ENCODE measurements around the gene LRMDA. TPM values are rescaled to one million over a fixed set of nuclear protein-coding genes. Genes with fewer than 3 reads are reported as not detected.
A peak's percentile ranks its signal among the peaks of the same experiment; 100 is the strongest.

Gene LRMDA
- total and polyA plus RNA-seq, 2 of the 8 experiments (the other 6 are each of a cell fraction or from before 2014, with no cell fraction given): 0.86 to 2.8 TPM

- peak in 1 of 2 experiments; percentile 58 for DNase-seq (ENCODE audit: low read depth in 1 of 2, low spot score in 2 of 2)
- H2AFZ ChIP-seq (ENCODE audit: low read length): no peak overlapping the region
These were observed 26.4 kb upstream of the LRMDA start for GRCh38 chr10:75404815-75405597.

More at GRCh38 chr10:75404815-75405597, 26.4 kb upstream of the LRMDA start:
- Histone ChIP-seq H2BK12ac (ENCODE audit: low read depth, low read length) (no peak overlapping the region), H3K36me3 (ENCODE audit: control insufficient read depth in 2 of 4, insufficient read depth in 4 of 4, low read length in 3 of 4) (peaks cover 0 to 10% (median 0%) of the 10 kb centered on the region in 4 experiments; a peak in 1 of 8 replicates), H2BK20ac (ENCODE audit: low read length) (no peak overlapping the region), H3K27me3 (replicated peaks in 1 of 4; ENCODE audit: control insufficient read depth in 3 of 4, extremely low read depth in 1 of 4, insufficient read depth in 3 of 4, low read length in 3 of 4) (peaks cover 68 to 98% (median 88%) of the 10 kb centered on the region in 4 experiments), H3K18ac (ENCODE audit: extremely low read depth, low read length) (peak overlapping the region; percentile 32; the same call in 1 of the 2 replicates), H3K23ac (ENCODE audit: insufficient read length) (no peak overlapping the region), H3K14ac (ENCODE audit: insufficient read length) (no peak overlapping the region), H3K56ac (replicated peaks; ENCODE audit: insufficient read length, low read depth, low read length) (no peak overlapping the region), H4K20me1 (replicated peaks in 1 of 2; ENCODE audit: control insufficient read depth in 1 of 2, insufficient read depth in 2 of 2, low read length in 2 of 2) (peaks cover 21% of the 10 kb centered on the region in 2 experiments), H3K4ac (replicated peaks; ENCODE audit: insufficient read length, low read depth, low read length) (no peak overlapping the region), H3K4me1 (replicated peaks in 1 of 4; ENCODE audit: control insufficient read depth in 3 of 4, insufficient read depth in 4 of 4, low read length in 3 of 4) (peaks cover 8 to 35% (median 27%) of the 10 kb centered on the region in 4 experiments), H3K79me1 (ENCODE audit: low read depth, low read length) (no peaks in the 10 kb centered on the region), H4K8ac (ENCODE audit: extremely low read depth, insufficient read depth, low read length) (no peak overlapping the region), H2BK120ac (replicated peaks; ENCODE audit: low read depth, low read length) (no peak overlapping the region), H2AK5ac (ENCODE audit: low read depth, low read length) (no peak overlapping the region), H3K9ac (replicated peaks in 1 of 4; ENCODE audit: extremely low read depth in 1 of 4, low read depth in 3 of 4, low read length in 3 of 4) (no peak overlapping the region), H3K23me2 (ENCODE audit: low read depth, low read length) (peaks cover 27% of the 10 kb centered on the region), H3K4me2 (ENCODE audit: insufficient read depth in 1 of 2, low read depth in 2 of 2, low read length in 2 of 2) (peak overlapping the region; percentile 91 to 97), H4K5ac (ENCODE audit: insufficient read length, low read depth, low read length) (no peak overlapping the region), H3K27ac (ENCODE audit: low read depth, low read length) (no peak overlapping the region), H4K91ac (replicated peaks; ENCODE audit: insufficient read length, low read length) (no peak overlapping the region), H3K4me3 (ENCODE audit: extremely low read depth in 1 of 4, insufficient read depth in 2 of 4, low read depth in 3 of 4, low read length in 4 of 4) (peak overlapping the region; percentile 6 to 64 (median 24); a peak in 4 of 8 replicates), H2BK15ac (ENCODE audit: low read length) (no peak overlapping the region), H2BK5ac (ENCODE audit: low read depth, low read length) (no peak overlapping the region), H3K79me2 (ENCODE audit: control insufficient read depth in 1 of 2, insufficient read depth in 2 of 2, low read length in 2 of 2) (no peaks in the 10 kb centered on the region), H3K9me3 (ENCODE audit: insufficient read depth in 2 of 2, low read depth in 1 of 2, low read length in 1 of 2) (no peaks in the 10 kb centered on the region; a peak in 1 of 4 replicates)
- TF ChIP-seq POLR2A (IDR thresholded peaks at IDR 0.05; ENCODE audit: control extremely low read depth in 1 of 2, low read depth in 2 of 2, low read length in 2 of 2) (no peak), EZH2 (IDR thresholded peaks at IDR 0.05; ENCODE audit: low read depth, low read length, severe bottlenecking) (peak; percentile 21), NRF1 (IDR thresholded peaks at IDR 0.05; ENCODE audit: low read depth, low read length) (peak; percentile 22; the same call in 1 of the 2 replicates), KDM4A (IDR thresholded peaks at IDR 0.05; ENCODE audit: low read depth, low read length, severe bottlenecking) (peak; percentile 3)
- ChIA-PET CTCF (ENCODE audit: partially characterized antibody) (interaction anchor here (0.6 to 2.3 kb wide), 3 partner anchors 9 to 632 kb away, joined by 3 to 11 read pairs (median 3); no protein-coding TSS in a partner anchor), POLR2A (ENCODE audit: partially characterized antibody) (no interaction called here)
- FAIRE-seq: no peak
- 2% methylated on average over 42 of the region's 56 CpGs; no CpG with 5 or more reads in 1 of the 2 experiments for WGBS, 2 experiments (ENCODE audit: extremely low coverage in 1 of 2, insufficient coverage in 1 of 2, insufficient read length in 1 of 2, insufficient replicate concordance in 2 of 2, low coverage in 1 of 2, low lambda C conversion rate in 2 of 2, missing lambda C conversion rate in 1 of 2)
